ENCODE results near the gene MX1. TPM values are rescaled to one million over a fixed set of nuclear protein-coding genes. Genes with fewer than 3 reads are reported as not detected.

The MX1 gene
- total and polyA plus RNA-seq, 2 donors (not counting 1 experiment from before 2014, with no cell fraction given), result 10.3 to 17.5 TPM

GRCh38 chr21:41499920-41500319, 73.9 kb downstream of the MX1 start:
- Histone ChIP-seq H4K20me1 (ENCODE audit: control insufficient read depth, extremely low read depth, insufficient read depth, low read length) (no peaks in the 10 kb centered on the region), H3K9ac (ENCODE audit: insufficient read depth, low read length) (no peak overlapping the region), H3K27me3 (ENCODE audit: control insufficient read depth, insufficient read depth, low read length) (peaks cover 5% of the 10 kb centered on the region), H3K4me2 (ENCODE audit: extremely low read depth, insufficient read depth, low read length) (no peak overlapping the region), H3K36me3 (ENCODE audit: control insufficient read depth, insufficient read depth, low read length) (no peaks in the 10 kb centered on the region), H3K4me1 (ENCODE audit: control insufficient read depth, extremely low read depth, insufficient read depth, low read length) (no peaks in the 10 kb centered on the region), H3K9me3 (ENCODE audit: control insufficient read depth, insufficient read depth, low read depth, low read length) (no peaks in the 10 kb centered on the region), H3K4me3 (replicated peaks in 1 of 4; ENCODE audit: control extremely low read depth in 1 of 4, insufficient read depth in 1 of 4, low read depth in 3 of 4, low read length in 4 of 4) (no peak overlapping the region), H2AFZ (ENCODE audit: low read length) (no peak overlapping the region), H3K27ac (ENCODE audit: insufficient read depth, low read length) (no peak overlapping the region), H3K79me2 (ENCODE audit: control insufficient read depth, insufficient read depth, low read length) (no peaks in the 10 kb centered on the region)
- TF ChIP-seq CTCF (conservative IDR thresholded peaks at IDR 0.05 in 1 of 2, IDR thresholded peaks at IDR 0.05 in 1 of 2; ENCODE audit: low read depth in 1 of 2, low read length in 2 of 2) (no peak), EZH2 (IDR thresholded peaks at IDR 0.05; ENCODE audit: low read length, missing control alignments) (no peak)
- DNase-seq (ENCODE audit: low read depth in 2 of 2), result no peak

- Histone ChIP-seq H3K36me3 (ENCODE audit: control insufficient read depth, insufficient read depth, low read length) (no peaks in the 10 kb centered on the region), H3K27me3 (ENCODE audit: control insufficient read depth, insufficient read depth, low read length) (peaks cover 7% of the 10 kb centered on the region), H2AFZ (ENCODE audit: low read length) (no peak overlapping the region), H3K4me2 (ENCODE audit: extremely low read depth, insufficient read depth, low read length) (no peak overlapping the region), H4K20me1 (ENCODE audit: control insufficient read depth, extremely low read depth, insufficient read depth, low read length) (no peaks in the 10 kb centered on the region), H3K79me2 (ENCODE audit: control insufficient read depth, insufficient read depth, low read length) (no peaks in the 10 kb centered on the region), H3K4me1 (ENCODE audit: control insufficient read depth, extremely low read depth, insufficient read depth, low read length) (no peaks in the 10 kb centered on the region), H3K9me3 (ENCODE audit: control insufficient read depth, insufficient read depth, low read depth, low read length) (no peaks in the 10 kb centered on the region), H3K27ac (ENCODE audit: insufficient read depth, low read length) (no peak overlapping the region), H3K4me3 (replicated peaks in 1 of 4; ENCODE audit: control extremely low read depth in 1 of 4, insufficient read depth in 1 of 4, low read depth in 3 of 4, low read length in 4 of 4) (no peak overlapping the region), H3K9ac (ENCODE audit: insufficient read depth, low read length) (no peak overlapping the region)
- TF ChIP-seq CTCF (conservative IDR thresholded peaks at IDR 0.05 in 1 of 2, IDR thresholded peaks at IDR 0.05 in 1 of 2; ENCODE audit: low read depth in 1 of 2, low read length in 2 of 2), result no peak
- TF ChIP-seq EZH2 (IDR thresholded peaks at IDR 0.05; ENCODE audit: low read length, missing control alignments), result no peak
- no peak for DNase-seq (ENCODE audit: low read depth in 2 of 2)
Observed at GRCh38 chr21:41500363-41500762, 74.3 kb downstream of the MX1 start.

GRCh38 chr21:41500931-41501381, 74.9 kb downstream of the MX1 start:
- no peak for DNase-seq (ENCODE audit: low read depth in 2 of 2)
- no peak overlapping the region for H3K27ac ChIP-seq (ENCODE audit: insufficient read depth, low read length)
- no peaks in the 10 kb centered on the region for H3K4me1 ChIP-seq (ENCODE audit: control insufficient read depth, extremely low read depth, insufficient read depth, low read length)
- H3K9ac ChIP-seq (ENCODE audit: insufficient read depth, low read length), result no peak overlapping the region
- no peak overlapping the region for H2AFZ ChIP-seq (ENCODE audit: low read length)
- H3K36me3 ChIP-seq (ENCODE audit: control insufficient read depth, insufficient read depth, low read length), result no peaks in the 10 kb centered on the region
- no peaks in the 10 kb centered on the region for H4K20me1 ChIP-seq (ENCODE audit: control insufficient read depth, extremely low read depth, insufficient read depth, low read length)
- H3K9me3 ChIP-seq (ENCODE audit: control insufficient read depth, insufficient read depth, low read depth, low read length), result no peaks in the 10 kb centered on the region
- no peaks in the 10 kb centered on the region for H3K79me2 ChIP-seq (ENCODE audit: control insufficient read depth, insufficient read depth, low read length)
- H3K4me3 ChIP-seq (replicated peaks in 1 of 4; ENCODE audit: control extremely low read depth in 1 of 4, insufficient read depth in 1 of 4, low read depth in 3 of 4, low read length in 4 of 4), result no peak overlapping the region
- H3K27me3 ChIP-seq (ENCODE audit: control insufficient read depth, insufficient read depth, low read length), result peaks cover 13% of the 10 kb centered on the region
- TF ChIP-seq CTCF (conservative IDR thresholded peaks at IDR 0.05 in 1 of 2, IDR thresholded peaks at IDR 0.05 in 1 of 2; ENCODE audit: low read depth in 1 of 2, low read length in 2 of 2) (no peak), EZH2 (IDR thresholded peaks at IDR 0.05; ENCODE audit: low read length, missing control alignments) (no peak)
- H3K4me2 ChIP-seq (ENCODE audit: extremely low read depth, insufficient read depth, low read length), result no peak overlapping the region
